ENCODE measurements around the gene TBC1D3B. TPM values are rescaled to one million over a fixed set of nuclear protein-coding genes. Genes with fewer than 3 reads are reported as not detected.
A peak's percentile ranks its signal among the peaks of the same experiment; 100 is the strongest.

The TBC1D3B gene
- total RNA-seq, 1 donor from 2014 or later = 11.1 TPM

DNA sequence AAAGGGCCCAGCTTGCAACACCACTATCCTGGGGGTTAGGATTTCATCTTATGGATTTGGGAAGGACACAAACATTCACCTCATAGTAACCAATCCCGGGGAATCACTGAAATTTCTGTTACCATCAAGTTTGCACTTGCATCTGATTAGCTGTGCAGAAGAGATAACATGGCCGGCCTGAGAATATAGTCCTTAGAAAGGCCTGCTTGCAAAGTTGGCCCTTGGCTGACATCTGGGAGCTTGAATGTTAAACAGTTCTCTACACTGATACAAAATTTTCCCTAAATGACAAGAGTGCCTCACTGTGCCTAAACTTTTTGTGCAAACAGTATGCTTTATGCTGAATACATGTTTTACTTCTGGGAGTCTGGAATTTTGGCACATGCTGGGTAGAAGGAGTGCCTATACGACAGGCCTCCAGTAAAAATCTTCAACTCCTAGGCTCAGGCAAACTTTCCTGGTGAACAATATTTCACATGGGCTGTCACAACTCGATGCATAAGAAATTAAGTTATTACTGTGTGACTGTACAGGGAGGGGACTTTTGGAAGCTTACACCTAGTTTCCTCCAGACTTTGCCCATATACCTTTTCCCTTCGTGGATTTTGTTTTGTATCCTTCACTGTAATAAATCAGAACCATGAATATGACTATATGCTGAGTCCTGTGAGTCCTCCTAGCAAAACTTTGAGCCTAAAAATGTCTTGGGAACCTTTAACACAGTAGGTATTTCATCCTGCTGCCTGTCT, 31.3 kb downstream of the TBC1D3B start:
- H3K9me3 ChIP-seq = no peaks in the 10 kb centered on the region
- H3K27ac ChIP-seq = no peak overlapping the region
- no peak for TF ChIP-seq CTCF (IDR thresholded peaks at IDR 0.05)
- intact Hi-C loops (cut with DNase I) = loop anchor here (10.0 kb wide), 1 partner anchor 180 kb away; no protein-coding TSS in a partner anchor
- H3K36me3 ChIP-seq = no peaks in the 10 kb centered on the region
- H3K4me3 ChIP-seq = no peak overlapping the region
- no peak for ATAC-seq
- no peaks in the 10 kb centered on the region for H3K27me3 ChIP-seq (ENCODE audit: low read depth)
- DNase-seq = no peak
- peaks cover 4% of the 10 kb centered on the region for H3K4me1 ChIP-seq

GRCh38 chr17:36144014-36144413, 32.4 kb downstream of the TBC1D3B start:
- ATAC-seq (peak; percentile 19 to 39), DNase-seq (no peak)
- no peak for TF ChIP-seq CTCF (IDR thresholded peaks at IDR 0.05)
- H3K27me3 ChIP-seq (ENCODE audit: low read depth) = no peaks in the 10 kb centered on the region
- no peaks in the 10 kb centered on the region for H3K9me3 ChIP-seq
- H3K4me3 ChIP-seq = no peak overlapping the region
- no peaks in the 10 kb centered on the region for H3K36me3 ChIP-seq
- H3K27ac ChIP-seq = no peak overlapping the region
- intact Hi-C loops (cut with DNase I) = loop anchor here (10.0 kb wide), 1 partner anchor 179 kb away; no protein-coding TSS in a partner anchor
- no peaks in the 10 kb centered on the region for H3K4me1 ChIP-seq

DNA sequence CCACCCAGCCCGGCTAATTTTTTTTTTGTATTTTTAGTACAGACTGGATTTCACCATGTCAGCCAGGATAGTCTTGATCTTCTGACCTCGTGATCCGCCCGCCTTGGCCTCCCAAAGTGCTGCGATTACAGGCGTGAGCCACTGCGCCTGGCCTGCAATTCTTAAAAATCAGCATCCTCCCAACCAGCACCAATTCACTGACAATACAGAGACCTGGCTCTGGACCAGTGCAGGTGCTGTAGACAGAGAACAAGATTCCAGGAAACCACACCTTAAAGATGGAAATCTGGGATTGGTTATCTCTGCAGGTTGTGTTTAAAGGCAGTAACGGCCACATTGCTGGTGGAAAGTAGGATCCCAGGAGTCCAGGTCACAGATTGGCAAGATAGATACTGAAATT, 33.6 kb downstream of the TBC1D3B start:
- H3K9me3 ChIP-seq = no peaks in the 10 kb centered on the region
- H3K27me3 ChIP-seq (ENCODE audit: low read depth) = no peaks in the 10 kb centered on the region
- DNase-seq = no peak
- intact Hi-C loops (cut with DNase I) = loop anchor here (10.0 kb wide), 1 partner anchor 178 kb away; no protein-coding TSS in a partner anchor
- no peak for ATAC-seq
- H3K36me3 ChIP-seq = no peaks in the 10 kb centered on the region
- TF ChIP-seq CTCF (IDR thresholded peaks at IDR 0.05) = no peak
- H3K4me1 ChIP-seq = no peaks in the 10 kb centered on the region
- no peak overlapping the region for H3K27ac ChIP-seq
- H3K4me3 ChIP-seq = no peak overlapping the region

- H3K27ac ChIP-seq = no peak overlapping the region
- ATAC-seq (no peak), DNase-seq (no peak)
- H3K4me1 ChIP-seq = no peaks in the 10 kb centered on the region
- TF ChIP-seq CTCF (IDR thresholded peaks at IDR 0.05) = no peak
- no peaks in the 10 kb centered on the region for H3K9me3 ChIP-seq
- H3K4me3 ChIP-seq = no peak overlapping the region
- H3K27me3 ChIP-seq (ENCODE audit: low read depth) = no peaks in the 10 kb centered on the region
- no peaks in the 10 kb centered on the region for H3K36me3 ChIP-seq
- intact Hi-C loops (cut with DNase I) = loop anchor here (10.0 kb wide), 1 partner anchor 177 kb away; no protein-coding TSS in a partner anchor
Observed at GRCh38 chr17:36142235-36142634, 34.2 kb downstream of the TBC1D3B start.

GRCh38 chr17:36136439-36136838, 40.0 kb downstream of the TBC1D3B start:
- no peak for TF ChIP-seq CTCF (IDR thresholded peaks at IDR 0.05)
- H3K9me3 ChIP-seq = no peaks in the 10 kb centered on the region
- no peak overlapping the region for H3K4me3 ChIP-seq
- intact Hi-C loops (cut with DNase I) = no loop called here
- peak in 1 of 2 donors; percentile 29 for ATAC-seq
- no peak overlapping the region for H3K27ac ChIP-seq
- no peaks in the 10 kb centered on the region for H3K27me3 ChIP-seq (ENCODE audit: low read depth)
- no peak for DNase-seq
- H3K4me1 ChIP-seq = no peaks in the 10 kb centered on the region
- no peaks in the 10 kb centered on the region for H3K36me3 ChIP-seq
